ENCODE results near the gene CDPF1.

Gene CDPF1

GRCh38 chr22:46247443-46247975, 2.6 kb downstream of the CDPF1 start:
- Histone ChIP-seq H3K4me1 (ENCODE audit: insufficient read depth, insufficient read length) (peaks cover 4% of the 10 kb centered on the region), H3K9me3 (ENCODE audit: insufficient read depth, low read length) (no peaks in the 10 kb centered on the region), H3K36me3 (ENCODE audit: insufficient read depth, insufficient read length, low read length) (peaks cover 29% of the 10 kb centered on the region), H3K9ac (ENCODE audit: insufficient read length, low read depth) (no peak overlapping the region), H3K27me3 (ENCODE audit: insufficient read depth, insufficient read length) (peaks cover 4% of the 10 kb centered on the region), H3K4me3 (ENCODE audit: insufficient read length, low read depth) (no peak overlapping the region)
- TF ChIP-seq SUZ12 (IDR thresholded peaks at IDR 0.05; ENCODE audit: extremely low read depth, insufficient read depth, insufficient read length) (no peak), YY1 (IDR thresholded peaks at IDR 0.05; ENCODE audit: insufficient read depth, insufficient read length) (no peak), ZNF274 (IDR thresholded peaks at IDR 0.05; ENCODE audit: low read depth, low read length) (no peak)
- no peak for DNase-seq (ENCODE audit: low read depth, low spot score)

GRCh38 chr22:46246178-46246577, 3.9 kb downstream of the CDPF1 start:
- Histone ChIP-seq H3K4me3 (ENCODE audit: insufficient read length, low read depth) (no peak overlapping the region), H3K9ac (ENCODE audit: insufficient read length, low read depth) (no peak overlapping the region), H3K4me1 (ENCODE audit: insufficient read depth, insufficient read length) (peaks cover 4% of the 10 kb centered on the region), H3K36me3 (ENCODE audit: insufficient read depth, insufficient read length, low read length) (peaks cover 29% of the 10 kb centered on the region), H3K27me3 (ENCODE audit: insufficient read depth, insufficient read length) (peaks cover 4% of the 10 kb centered on the region), H3K9me3 (ENCODE audit: insufficient read depth, low read length) (no peaks in the 10 kb centered on the region)
- DNase-seq (ENCODE audit: low read depth, low spot score) = no peak
- TF ChIP-seq SUZ12 (IDR thresholded peaks at IDR 0.05; ENCODE audit: extremely low read depth, insufficient read depth, insufficient read length) (no peak), ZNF274 (IDR thresholded peaks at IDR 0.05; ENCODE audit: low read depth, low read length) (no peak), YY1 (IDR thresholded peaks at IDR 0.05; ENCODE audit: insufficient read depth, insufficient read length) (no peak)

GRCh38 chr22:46245511-46245910, 4.6 kb downstream of the CDPF1 start:
- Histone ChIP-seq H3K27me3 (ENCODE audit: insufficient read depth, insufficient read length) (no peaks in the 10 kb centered on the region), H3K9ac (ENCODE audit: insufficient read length, low read depth) (no peak overlapping the region), H3K36me3 (ENCODE audit: insufficient read depth, insufficient read length, low read length) (peaks cover 29% of the 10 kb centered on the region), H3K4me1 (ENCODE audit: insufficient read depth, insufficient read length) (peaks cover 1% of the 10 kb centered on the region), H3K4me3 (ENCODE audit: insufficient read length, low read depth) (no peak overlapping the region), H3K9me3 (ENCODE audit: insufficient read depth, low read length) (no peaks in the 10 kb centered on the region)
- DNase-seq (ENCODE audit: low read depth, low spot score) = no peak
- TF ChIP-seq ZNF274 (IDR thresholded peaks at IDR 0.05; ENCODE audit: low read depth, low read length) (no peak), SUZ12 (IDR thresholded peaks at IDR 0.05; ENCODE audit: extremely low read depth, insufficient read depth, insufficient read length) (no peak), YY1 (IDR thresholded peaks at IDR 0.05; ENCODE audit: insufficient read depth, insufficient read length) (no peak)

- Histone ChIP-seq H3K27me3 (ENCODE audit: insufficient read depth, insufficient read length) (no peaks in the 10 kb centered on the region), H3K9ac (ENCODE audit: insufficient read length, low read depth) (no peak overlapping the region), H3K4me1 (ENCODE audit: insufficient read depth, insufficient read length) (no peaks in the 10 kb centered on the region), H3K9me3 (ENCODE audit: insufficient read depth, low read length) (no peaks in the 10 kb centered on the region), H3K4me3 (ENCODE audit: insufficient read length, low read depth) (no peak overlapping the region), H3K36me3 (ENCODE audit: insufficient read depth, insufficient read length, low read length) (peaks cover 29% of the 10 kb centered on the region)
- no peak for TF ChIP-seq SUZ12 (IDR thresholded peaks at IDR 0.05; ENCODE audit: extremely low read depth, insufficient read depth, insufficient read length)
- TF ChIP-seq ZNF274 (IDR thresholded peaks at IDR 0.05; ENCODE audit: low read depth, low read length) = no peak
- TF ChIP-seq YY1 (IDR thresholded peaks at IDR 0.05; ENCODE audit: insufficient read depth, insufficient read length) = no peak
- no peak for DNase-seq (ENCODE audit: low read depth, low spot score)
Observed at GRCh38 chr22:46244771-46245170, 5.3 kb downstream of the CDPF1 start.

- no peaks in the 10 kb centered on the region for H3K27me3 ChIP-seq (ENCODE audit: insufficient read depth, insufficient read length)
- TF ChIP-seq YY1 (IDR thresholded peaks at IDR 0.05; ENCODE audit: insufficient read depth, insufficient read length) = no peak
- H3K9ac ChIP-seq (ENCODE audit: insufficient read length, low read depth) = no peak overlapping the region
- H3K4me1 ChIP-seq (ENCODE audit: insufficient read depth, insufficient read length) = no peaks in the 10 kb centered on the region
- peaks cover 16% of the 10 kb centered on the region; the same call in 1 of the 2 replicates for H3K9me3 ChIP-seq (ENCODE audit: insufficient read depth, low read length)
- no peak overlapping the region for H3K4me3 ChIP-seq (ENCODE audit: insufficient read length, low read depth)
- H3K36me3 ChIP-seq (ENCODE audit: insufficient read depth, insufficient read length, low read length) = peaks cover 17% of the 10 kb centered on the region
- no peak for DNase-seq (ENCODE audit: low read depth, low spot score)
Observed at GRCh38 chr22:46242076-46242475, 8.0 kb downstream of the CDPF1 start.

- Histone ChIP-seq H3K9ac (ENCODE audit: insufficient read length, low read depth) (no peak overlapping the region), H3K27me3 (ENCODE audit: insufficient read depth, insufficient read length) (no peaks in the 10 kb centered on the region), H3K4me1 (ENCODE audit: insufficient read depth, insufficient read length) (no peaks in the 10 kb centered on the region), H3K36me3 (ENCODE audit: insufficient read depth, insufficient read length, low read length) (peaks cover 11% of the 10 kb centered on the region), H3K9me3 (ENCODE audit: insufficient read depth, low read length) (peaks cover 16% of the 10 kb centered on the region; the same call in 1 of the 2 replicates), H3K4me3 (ENCODE audit: insufficient read length, low read depth) (no peak overlapping the region)
- TF ChIP-seq ZNF274 (IDR thresholded peaks at IDR 0.05; ENCODE audit: low read depth, low read length) = no peak
- DNase-seq (ENCODE audit: low read depth, low spot score) = no peak
Observed at GRCh38 chr22:46241396-46242007, 8.6 kb downstream of the CDPF1 start.

GRCh38 chr22:46240907-46241306, 9.2 kb downstream of the CDPF1 start:
- Histone ChIP-seq H3K9me3 (ENCODE audit: insufficient read depth, low read length) (peaks cover 16% of the 10 kb centered on the region; the same call in 1 of the 2 replicates), H3K36me3 (ENCODE audit: insufficient read depth, insufficient read length, low read length) (peaks cover 8% of the 10 kb centered on the region), H3K27me3 (ENCODE audit: insufficient read depth, insufficient read length) (no peaks in the 10 kb centered on the region), H3K4me1 (ENCODE audit: insufficient read depth, insufficient read length) (no peaks in the 10 kb centered on the region), H3K4me3 (ENCODE audit: insufficient read length, low read depth) (no peak overlapping the region), H3K9ac (ENCODE audit: insufficient read length, low read depth) (no peak overlapping the region)
- TF ChIP-seq SUZ12 (IDR thresholded peaks at IDR 0.05; ENCODE audit: extremely low read depth, insufficient read depth, insufficient read length) = no peak
- no peak for TF ChIP-seq ZNF274 (IDR thresholded peaks at IDR 0.05; ENCODE audit: low read depth, low read length)
- TF ChIP-seq YY1 (IDR thresholded peaks at IDR 0.05; ENCODE audit: insufficient read depth, insufficient read length) = no peak
- DNase-seq (ENCODE audit: low read depth, low spot score) = no peak
